ENCODE measurements around the gene PFN1.

Gene PFN1

GRCh38 chr17:4897198-4897687 lies 51.1 kb downstream of the PFN1 start:
- no peak for DNase-seq (ENCODE audit: low read depth in 1 of 2, low spot score in 1 of 2)

- no peak for DNase-seq (ENCODE audit: low read depth in 1 of 2, low spot score in 1 of 2)
Measured at GRCh38 chr17:4896332-4897197, 51.8 kb downstream of the PFN1 start.

- DNase-seq (ENCODE audit: low read depth in 1 of 2, low spot score in 1 of 2): no peak
Measured at GRCh38 chr17:4895657-4896331, 52.5 kb downstream of the PFN1 start.
